Measurements from ENCODE around the gene CPPED1.
"Not testable (repeated sequence)": the region's sequence is repeated elsewhere in the genome, so short reads cannot be mapped to it uniquely, and the experiment has no call there.

The CPPED1 gene
- 5.4 reads per million, percentile 21 among the genes with 10 or more reads in this experiment for total RNA-seq

DNA sequence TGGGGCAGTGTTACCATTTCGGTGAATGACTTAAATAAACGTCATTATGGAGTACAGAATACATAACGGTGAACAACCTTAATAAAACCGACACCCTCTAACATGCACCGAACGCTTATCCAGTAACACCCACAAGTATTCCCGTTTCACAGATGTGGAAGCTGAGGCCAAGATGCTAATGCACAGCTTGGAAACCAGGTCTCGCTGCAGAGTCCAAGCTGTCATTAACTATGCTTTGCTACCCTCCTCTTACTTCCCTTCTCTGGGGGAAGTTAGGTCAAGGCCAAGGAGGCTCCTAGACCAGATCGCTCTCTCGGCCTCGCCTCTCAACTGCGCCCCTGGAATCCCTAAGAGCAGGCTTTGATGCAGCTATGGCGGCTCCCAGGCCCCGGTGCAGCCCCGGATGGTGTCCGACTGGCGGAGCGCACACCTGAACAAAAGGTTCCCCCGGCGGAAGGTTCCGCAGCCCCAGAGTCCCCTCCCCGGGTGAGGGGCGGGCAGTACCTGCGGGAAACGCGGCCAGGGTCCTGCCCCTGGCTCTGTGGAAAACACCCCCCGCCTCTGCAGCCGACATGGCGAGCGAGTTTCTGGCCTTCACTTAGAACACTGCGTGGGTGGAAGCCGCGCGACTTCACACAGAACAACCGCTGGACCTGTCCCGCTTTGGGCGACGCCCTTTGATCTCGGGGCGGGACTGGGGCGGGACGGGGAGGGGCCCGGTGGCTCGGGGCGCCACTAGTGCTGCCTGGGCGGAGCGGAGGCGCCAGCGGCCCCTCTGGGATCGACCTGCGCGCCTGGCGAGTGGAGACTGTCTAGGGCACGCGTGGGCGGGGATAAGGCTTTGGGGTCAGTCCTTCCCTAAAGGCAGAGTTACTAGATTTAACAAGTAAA, at the start of gene CPPED1:
Gene CPPED1 (minus strand): TSS at position 685 of the 891 bp plus-strand sequence. CDS start 111 bp downstream, at position 574.
- peak; percentile 80 for DNase-seq

DNA sequence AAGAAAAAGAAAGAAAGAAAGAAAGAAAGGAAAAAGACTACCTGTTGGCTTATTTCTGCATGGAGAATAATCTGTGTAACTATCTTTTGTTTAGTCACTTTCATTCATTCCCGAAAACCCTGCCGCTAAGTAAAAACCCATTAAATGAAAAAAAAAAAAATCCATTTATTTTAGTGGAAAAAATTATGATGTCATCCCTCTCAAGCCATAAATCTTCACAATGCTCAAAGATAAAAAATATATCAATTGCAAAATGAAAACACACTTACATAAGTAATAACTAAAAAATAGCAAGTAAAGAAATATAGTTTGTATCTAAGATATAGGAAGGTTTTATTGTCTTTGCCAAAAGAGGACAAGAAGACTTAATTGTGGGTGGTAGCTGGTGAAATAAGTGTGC, 46.5 kb upstream of the CPPED1 start:
- DNase-seq: no peak

- DNase-seq: no peak
Measured at GRCh38 chr16:12846592-12846991, 42.9 kb upstream of the CPPED1 start.

GRCh38 chr16:12845282-12845681, 41.6 kb upstream of the CPPED1 start:
- DNase-seq: no peak

- no peak for DNase-seq
Measured at GRCh38 chr16:12837756-12838155, 34.1 kb upstream of the CPPED1 start.

GRCh38 chr16:12837291-12837690, 33.6 kb upstream of the CPPED1 start:
- no peak for DNase-seq

- DNase-seq: no peak
Measured at GRCh38 chr16:12833926-12834325, 30.2 kb upstream of the CPPED1 start.

GRCh38 chr16:12829096-12829888, 25.6 kb upstream of the CPPED1 start:
- DNase-seq: no peak

- DNase-seq: no peak
Measured at GRCh38 chr16:12828206-12828605, 24.5 kb upstream of the CPPED1 start.

DNA sequence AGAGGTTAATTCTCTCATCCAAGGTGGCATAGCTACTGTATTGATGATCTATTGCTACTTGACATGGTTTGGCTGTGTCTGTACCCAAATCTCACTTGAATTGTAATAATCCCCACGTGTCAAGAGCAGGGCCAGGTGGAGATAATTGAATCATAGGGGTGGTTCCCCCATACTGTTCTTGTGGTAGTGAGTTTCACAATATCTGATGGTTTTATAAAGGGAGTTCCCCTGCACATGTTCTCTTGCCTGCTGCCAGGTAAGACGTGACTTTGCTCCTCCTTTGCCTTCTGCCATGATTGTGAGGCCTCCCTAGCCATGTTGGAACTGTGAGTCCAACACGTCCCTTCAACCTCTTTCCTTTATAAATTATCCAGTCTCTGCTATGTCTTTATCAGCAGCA, 22.9 kb upstream of the CPPED1 start:
- no peak for DNase-seq

GRCh38 chr16:12819126-12820117, 15.7 kb upstream of the CPPED1 start:
- peak; percentile 64 for DNase-seq

DNA sequence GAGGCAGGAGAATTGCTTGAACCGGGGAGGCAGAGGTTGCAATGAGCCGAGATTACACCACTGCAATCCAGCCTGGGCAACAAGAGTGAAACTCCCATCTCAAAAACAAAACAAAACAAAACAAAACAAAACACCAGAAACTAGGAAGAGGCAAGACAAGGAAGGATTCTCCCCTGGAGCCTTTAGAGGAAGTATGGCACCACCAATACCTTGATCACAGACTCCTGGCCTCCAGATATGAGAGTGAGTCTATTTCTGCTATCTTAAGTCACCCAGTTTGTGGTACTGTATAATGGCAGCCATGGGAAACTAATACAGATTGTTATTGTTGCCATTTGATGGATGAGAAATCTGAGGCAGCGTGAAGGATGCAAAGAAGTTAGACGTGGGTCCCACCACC, 14.6 kb upstream of the CPPED1 start:
- DNase-seq: no peak

- DNase-seq: not testable (repeated sequence)
Measured at GRCh38 chr16:12816791-12817214, 13.1 kb upstream of the CPPED1 start.

- no peak for DNase-seq
Measured at GRCh38 chr16:12815361-12815760, 11.7 kb upstream of the CPPED1 start.

- not testable (repeated sequence) for DNase-seq
Measured at GRCh38 chr16:12813734-12814133, 10.0 kb upstream of the CPPED1 start.

DNA sequence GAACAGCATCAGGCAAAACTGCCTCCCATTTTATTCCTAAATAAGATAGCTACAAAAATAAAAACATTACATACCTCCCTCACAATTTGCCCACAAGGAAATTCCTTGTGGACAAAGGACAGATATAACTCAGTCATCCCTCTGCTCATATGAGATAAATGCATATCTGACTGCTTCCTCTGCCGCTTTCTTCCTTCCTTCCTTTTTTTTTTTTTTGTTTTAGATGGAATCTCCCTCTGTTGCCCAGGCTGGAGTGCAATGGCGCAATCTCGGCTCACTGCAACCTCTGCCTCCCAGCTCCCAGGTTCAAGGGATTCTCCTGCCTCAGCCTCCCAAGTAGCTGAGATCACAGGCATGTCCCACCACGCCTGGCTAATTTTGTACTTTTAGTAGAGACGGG, 9.6 kb upstream of the CPPED1 start:
- not testable (repeated sequence) for DNase-seq

GRCh38 chr16:12811441-12812383, 8.0 kb upstream of the CPPED1 start:
- no peak for DNase-seq

- no peak for DNase-seq
Measured at GRCh38 chr16:12805066-12805465, 1.4 kb upstream of the CPPED1 start.

- DNase-seq: no peak
Measured at GRCh38 chr16:12804395-12804794, 708 bp upstream of the CPPED1 start.

GRCh38 chr16:12802661-12803060, 1.0 kb downstream of the CPPED1 start:
- DNase-seq: no peak

DNA sequence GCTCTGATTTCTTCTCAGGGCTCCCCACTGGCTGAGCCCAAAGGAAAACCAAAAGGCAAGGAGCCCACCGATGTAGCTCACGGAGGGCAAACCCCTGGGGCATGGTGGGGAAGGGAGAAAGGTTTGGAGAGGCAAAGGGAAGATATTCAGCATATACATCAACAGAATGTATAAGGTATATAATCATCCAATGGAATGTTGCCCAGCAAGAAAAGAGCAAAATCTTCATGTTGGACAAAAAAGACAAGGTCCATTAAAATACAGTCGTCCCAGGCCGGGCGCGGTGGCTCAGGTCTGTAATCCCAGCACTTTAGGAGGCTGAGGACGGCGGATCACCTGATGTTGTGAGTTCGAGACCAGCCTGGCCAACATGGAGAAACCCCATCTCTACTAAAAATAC, 1.6 kb downstream of the CPPED1 start:
- no peak for DNase-seq
